Neuronal stem cell (in vitro differentiated cells): ENCODE results near the gene BBLN.

Source experiments
- DNase-seq: peaks from one replicate; pipeline ENCODE4 v3.0.0-alpha.2; 2013; ENCODE audit warnings: low spot score
- H2AFZ ChIP-seq: one replicate; pipeline ENCODE4 v1.6.1; 2013; ENCODE audit warnings: mild to moderate bottlenecking, low read length, inconsistent platforms
- H2AK5ac ChIP-seq: 2 replicates; pipeline ENCODE4 v1.6.1; 2013; ENCODE audit warnings: low read depth, mild to moderate bottlenecking, inconsistent platforms, low read length, moderate library complexity, mixed read lengths
- H2BK120ac ChIP-seq: 2 replicates; pipeline ENCODE4 v1.6.1; 2013; ENCODE audit warnings: low read depth, mild to moderate bottlenecking, inconsistent platforms, low read length, moderate library complexity, mixed read lengths
- H2BK12ac ChIP-seq: one replicate; pipeline ENCODE4 v1.6.1; 2013; ENCODE audit warnings: low read length, inconsistent platforms
- H2BK15ac ChIP-seq: 2 replicates; pipeline ENCODE4 v1.6.1; 2013; ENCODE audit warnings: mild to moderate bottlenecking, low read length, inconsistent platforms, mixed read lengths
- H2BK5ac ChIP-seq: one replicate; pipeline ENCODE4 v1.6.1; 2013; ENCODE audit warnings: inconsistent platforms, mild to moderate bottlenecking, low read length, moderate library complexity
- H3K14ac ChIP-seq: one replicate; pipeline ENCODE4 v1.6.1; 2013; ENCODE audit warnings: low read length, inconsistent platforms
- H3K18ac ChIP-seq: 2 replicates; pipeline ENCODE4 v1.6.1; 2013; ENCODE audit warnings: low read length, inconsistent platforms
- H3K23ac ChIP-seq: 2 replicates; pipeline ENCODE4 v1.6.1; 2013; ENCODE audit warnings: low read depth, mild to moderate bottlenecking, mixed read lengths, low read length, inconsistent platforms; ENCODE audit not compliant: poor library complexity
- H3K27ac ChIP-seq: replicated peaks from 3 replicates; pipeline ENCODE4 v1.5.1; 2013; ENCODE audit warnings: low read length, inconsistent platforms
- H3K27me3 ChIP-seq, 3 experiments: 2 replicates each; pipeline ENCODE4 v1.6.1; 2013; ENCODE audit warnings: low read length in 3 of 3, mild to moderate bottlenecking in 2 of 3, inconsistent platforms in 1 of 3, low read depth in 1 of 3, mixed read lengths in 1 of 3, moderate library complexity in 1 of 3; ENCODE audit not compliant: control insufficient read depth in 3 of 3, insufficient read depth in 3 of 3
- H3K36me3 ChIP-seq, 2 donors: replicated peaks in 1 of 2; 2 replicates each; pipeline ENCODE4 v1.6.1; 2013; ENCODE audit warnings: low read length in 2 of 2; ENCODE audit not compliant: control insufficient read depth in 2 of 2, insufficient read depth in 2 of 2
- H3K4ac ChIP-seq: 2 replicates; pipeline ENCODE4 v1.6.1; 2013; ENCODE audit warnings: inconsistent platforms, mild to moderate bottlenecking, low read length, moderate library complexity
- H3K4me1 ChIP-seq, 2 donors: 1 replicate in 1 of 2; 2 replicates in 1 of 2; pipeline ENCODE4 v1.6.1; 2013; ENCODE audit warnings: low read length in 2 of 2, low read depth in 1 of 2; ENCODE audit not compliant: control insufficient read depth in 2 of 2, insufficient read depth in 1 of 2
- H3K4me2 ChIP-seq: one replicate; pipeline ENCODE4 v1.6.1; 2013; ENCODE audit warnings: mild to moderate bottlenecking, low read length, inconsistent platforms; ENCODE audit not compliant: insufficient read depth, poor library complexity, severe bottlenecking
- H3K4me3 ChIP-seq, 2 donors: 2 replicates each; pipeline ENCODE4 v1.5.1; 2013; ENCODE audit warnings: low read length in 2 of 2, mild to moderate bottlenecking in 2 of 2, inconsistent platforms in 1 of 2, moderate library complexity in 1 of 2
- H3K79me1 ChIP-seq: one replicate; pipeline ENCODE4 v1.6.1; 2013; ENCODE audit warnings: low read depth, mild to moderate bottlenecking, inconsistent platforms, low read length, moderate library complexity
- H3K9ac ChIP-seq: one replicate; pipeline ENCODE4 v1.6.1; 2013; ENCODE audit warnings: mild to moderate bottlenecking, low read depth, low read length, inconsistent platforms; ENCODE audit not compliant: poor library complexity
- H3K9me3 ChIP-seq, 2 donors: replicated peaks in 1 of 2; 2 replicates each; pipeline versions ENCODE3 to v1.6.1; 2013; ENCODE audit warnings: low read length in 2 of 2, mild to moderate bottlenecking in 2 of 2, inconsistent platforms in 1 of 2, low read depth in 1 of 2, mixed read lengths in 1 of 2, moderate library complexity in 1 of 2; ENCODE audit not compliant: control insufficient read depth in 2 of 2, insufficient read depth in 1 of 2
- H4K8ac ChIP-seq: one replicate; pipeline ENCODE4 v1.6.1; 2013; ENCODE audit warnings: low read depth, mild to moderate bottlenecking, inconsistent platforms, low read length, moderate library complexity
- H4K91ac ChIP-seq: one replicate; pipeline ENCODE4 v1.6.1; 2013; ENCODE audit warnings: low read length, low read depth, mild to moderate bottlenecking, inconsistent platforms; ENCODE audit not compliant: poor library complexity
- WGBS, 2 donors: extraction: QIAGEN DNeasy Blood & Tissue Kit; methylation state at CpG; one replicate each; pipeline ENCODE4 v1.1.7; 2013; ENCODE audit warnings: missing lambda C conversion rate in 2 of 2, mixed read lengths in 1 of 2; ENCODE audit not compliant: insufficient read length in 2 of 2, insufficient replicate concordance in 1 of 2; ENCODE audit errors: extremely low coverage in 2 of 2; 5-methylcytosine and 5-hydroxymethylcytosine counted together

The BBLN gene

DNA sequence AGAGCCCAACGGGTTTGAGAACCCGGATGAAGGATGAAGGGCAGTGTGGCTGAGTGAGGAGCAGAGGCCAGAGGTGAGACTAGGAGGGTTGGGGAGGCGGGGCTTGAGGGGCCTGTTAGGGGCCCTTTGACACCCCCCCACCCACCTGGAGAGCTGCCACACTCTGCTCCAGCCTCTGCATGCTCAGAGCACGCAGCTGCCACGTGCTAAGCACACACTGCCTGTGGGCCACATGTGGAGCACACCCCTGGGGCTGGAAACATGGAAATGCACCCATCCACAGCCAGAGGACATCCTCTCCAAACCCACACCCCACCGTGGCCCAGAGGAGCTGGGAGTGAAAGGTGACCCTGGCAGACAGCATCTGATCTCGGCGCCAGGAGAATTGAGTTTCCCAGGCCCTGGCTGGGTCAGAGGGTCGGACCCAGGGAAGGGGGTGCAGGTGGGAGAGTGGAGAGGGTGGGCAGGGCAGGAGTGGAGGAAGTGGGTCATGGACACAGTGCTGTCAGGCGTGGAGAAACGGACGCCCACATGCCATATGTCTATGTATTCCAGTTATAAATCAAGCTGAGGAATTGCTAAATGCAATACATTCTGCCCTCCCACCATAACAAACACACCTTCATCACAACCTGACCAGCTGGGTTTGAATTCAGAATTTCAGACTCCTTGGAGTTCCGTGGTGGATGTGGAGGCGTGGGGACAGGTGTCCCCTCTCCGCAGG lies 49.0 kb downstream of the BBLN start:
- Histone ChIP-seq H4K91ac (no peak overlapping the region), H3K9ac (peak overlapping the region; percentile 50), H2BK12ac (no peak overlapping the region), H4K8ac (peak overlapping the region; percentile 30), H3K36me3 (peaks cover 0 to 11% of the 10 kb centered on the region in 2 donors), H3K9me3 (no peaks in the 10 kb centered on the region), H3K4ac (no peak overlapping the region), H3K4me2 (no peak overlapping the region), H3K18ac (no peak overlapping the region), H2BK15ac (no peak overlapping the region), H3K4me1 (peaks cover 7% of the 10 kb centered on the region in 2 donors), H3K23ac (peak overlapping the region; percentile 35), H3K79me1 (peaks cover 9% of the 10 kb centered on the region), H2BK120ac (no peak overlapping the region), H2AK5ac (no peak overlapping the region), H2BK5ac (peak overlapping the region; percentile 46), H3K27ac (no peak overlapping the region), H3K14ac (no peak overlapping the region), H3K27me3 (no peaks in the 10 kb centered on the region), H2AFZ (no peak overlapping the region), H3K4me3 (no peak overlapping the region)
- WGBS, 2 donors: no CpG with 5 or more reads among the region's 15 CpGs
- no peak for DNase-seq

DNA sequence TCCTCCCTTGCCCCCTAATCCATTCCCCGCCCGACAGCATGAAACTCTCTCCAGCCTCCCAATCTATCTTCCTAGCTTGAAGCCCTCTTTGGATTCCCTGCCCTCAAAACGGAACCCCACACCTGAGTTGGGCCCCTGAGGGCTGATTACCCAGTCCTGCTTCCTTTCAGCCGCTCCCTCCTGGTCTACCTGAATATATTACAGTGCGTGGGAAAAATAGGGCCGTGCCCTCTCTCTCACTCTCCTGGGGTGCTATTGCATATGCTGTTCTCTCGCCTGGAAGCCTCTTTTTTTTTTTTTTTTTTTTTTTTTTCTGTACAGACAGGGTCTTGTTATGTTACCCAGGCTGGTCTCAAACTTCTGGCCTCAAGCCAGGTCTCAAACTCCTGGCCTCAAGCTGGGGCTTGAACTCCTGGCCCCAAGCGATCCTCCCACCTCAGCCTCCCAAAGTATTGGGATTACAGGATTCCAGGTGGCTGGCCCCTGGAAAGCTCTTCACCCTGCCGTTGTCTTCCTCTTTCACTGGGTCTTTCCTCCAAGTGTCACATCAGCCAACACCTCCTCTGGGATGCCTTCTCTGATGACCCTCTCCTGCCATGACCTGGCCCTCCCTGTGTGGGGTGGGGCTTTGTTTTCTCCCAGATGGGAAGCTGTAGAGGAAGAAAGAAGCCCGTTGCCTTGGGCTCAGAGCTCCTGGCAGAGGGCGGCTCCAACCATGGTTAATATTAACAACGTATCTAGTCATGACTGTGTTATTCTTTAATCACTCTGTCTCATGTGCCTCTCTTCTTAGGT lies 51.3 kb downstream of the BBLN start:
- WGBS, 2 donors: no CpG with 5 or more reads among the region's 12 CpGs
- no peak for DNase-seq
- no peak overlapping the region for H2BK12ac ChIP-seq

DNA sequence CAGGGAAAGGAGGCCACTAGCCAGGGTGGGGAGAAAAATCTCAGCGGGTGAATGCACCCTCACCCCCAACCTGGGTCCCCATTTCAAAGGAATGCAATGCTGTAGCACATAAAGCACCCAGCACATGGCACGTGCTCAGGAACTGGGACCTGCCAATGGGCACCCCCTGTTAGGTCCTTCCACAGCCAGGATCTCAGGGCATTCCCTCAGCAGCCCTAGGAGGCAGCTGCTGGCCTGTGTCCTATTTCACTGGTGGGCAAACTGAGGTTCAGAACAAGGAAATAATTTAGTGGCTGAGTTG lies 51.9 kb downstream of the BBLN start:
- Histone ChIP-seq H2AFZ (no peak overlapping the region), H3K27me3 (no peaks in the 10 kb centered on the region), H2BK5ac (no peak overlapping the region), H3K4me1 (peaks cover 7 to 14% of the 10 kb centered on the region in 2 donors), H2BK15ac (no peak overlapping the region), H3K79me1 (peaks cover 8% of the 10 kb centered on the region), H3K9ac (no peak overlapping the region), H4K8ac (no peak overlapping the region), H3K23ac (peak overlapping the region; percentile 37), H3K4me3 (no peak overlapping the region), H3K36me3 (peaks cover 0 to 6% of the 10 kb centered on the region in 2 donors), H2BK12ac (no peak overlapping the region), H3K18ac (no peak overlapping the region), H3K14ac (no peak overlapping the region), H3K4ac (no peak overlapping the region), H4K91ac (no peak overlapping the region), H3K9me3 (no peaks in the 10 kb centered on the region), H3K4me2 (no peak overlapping the region), H2BK120ac (no peak overlapping the region), H2AK5ac (no peak overlapping the region), H3K27ac (no peak overlapping the region)
- DNase-seq: no peak
- no CpG with 5 or more reads among the region's 2 CpGs for WGBS, 2 donors

More for the DNA sequence above, 51.3 kb downstream of the BBLN start:
- Histone ChIP-seq H2BK15ac (no peak overlapping the region), H2AFZ (no peak overlapping the region), H4K8ac (no peak overlapping the region), H2BK5ac (no peak overlapping the region), H3K4me1 (peaks cover 7 to 14% of the 10 kb centered on the region in 2 donors), H4K91ac (no peak overlapping the region), H3K4me3 (no peak overlapping the region), H3K36me3 (peaks cover 0 to 6% of the 10 kb centered on the region in 2 donors), H3K18ac (no peak overlapping the region), H3K4ac (no peak overlapping the region), H3K4me2 (no peak overlapping the region), H3K9ac (no peak overlapping the region), H3K9me3 (no peaks in the 10 kb centered on the region), H2BK120ac (no peak overlapping the region), H3K23ac (peak overlapping the region; percentile 37), H3K27ac (no peak overlapping the region), H3K14ac (no peak overlapping the region), H3K27me3 (no peaks in the 10 kb centered on the region), H3K79me1 (peaks cover 8% of the 10 kb centered on the region), H2AK5ac (no peak overlapping the region)
